RWPE2 (cell line): ENCODE measurements around the gene PTPRK.

Experiments used
- ATAC-seq: fragments of 200-7000 bp; cut with Tn5 transposase; 3 replicates; pipeline ENCODE4 v1.9.1; 2021; ENCODE audit warnings: low read depth
- DNase-seq: peaks from one replicate; pipeline ENCODE4 v3.0.0-alpha.2; 2020; ENCODE audit warnings: low spot score
- H3K27ac ChIP-seq: fragments of 450-650 bp; 2 replicates; pipeline ENCODE4 v1.5.1; 2017; ENCODE audit warnings: mild to moderate bottlenecking; ENCODE audit not compliant: poor library complexity, severe bottlenecking
- H3K27me3 ChIP-seq: fragments of 250-450 bp; sonication (Bioruptor Pico); 2 replicates; pipeline ENCODE4 v1.5.1; 2021; ENCODE audit warnings: mild to moderate bottlenecking, moderate library complexity; ENCODE audit not compliant: insufficient read depth, poor library complexity, severe bottlenecking
- H3K36me3 ChIP-seq: fragments of 250-450 bp; sonication (Bioruptor Pico); 2 replicates; pipeline ENCODE4 v1.5.1; 2020; ENCODE audit warnings: low read depth, mild to moderate bottlenecking, moderate library complexity
- H3K4me1 ChIP-seq: fragments of 250-450 bp; sonication (Bioruptor Pico); 2 replicates; pipeline ENCODE4 v1.5.1; 2021; ENCODE audit warnings: mild to moderate bottlenecking, moderate library complexity; ENCODE audit not compliant: insufficient read depth, poor library complexity, severe bottlenecking
- H3K4me3 ChIP-seq: fragments of 250-450 bp; sonication (Bioruptor Pico); 2 replicates; pipeline ENCODE4 v1.5.1; 2021; ENCODE audit warnings: mild to moderate bottlenecking, moderate library complexity; ENCODE audit not compliant: severe bottlenecking
- H3K9me3 ChIP-seq: fragments of 250-450 bp; sonication (Bioruptor Pico); 2 replicates; pipeline ENCODE4 v1.5.1; 2021; ENCODE audit warnings: mild to moderate bottlenecking, moderate library complexity; ENCODE audit not compliant: severe bottlenecking
- CTCF ChIP-seq: fragments of 450-650 bp; IDR thresholded peaks from one replicate; pipeline ENCODE4 v1.5.1; 2017; ENCODE audit warnings: mild to moderate bottlenecking, moderate library complexity; ENCODE audit not compliant: poor library complexity, severe bottlenecking

The PTPRK gene

GRCh38 chr6:128246472-128247260 lies 273.7 kb downstream of the PTPRK start:
- Histone ChIP-seq H3K27ac (no peak overlapping the region), H3K9me3 (no peaks in the 10 kb centered on the region), H3K4me3 (no peak overlapping the region), H3K36me3 (peaks cover 12% of the 10 kb centered on the region), H3K27me3 (no peaks in the 10 kb centered on the region), H3K4me1 (no peaks in the 10 kb centered on the region)
- no peak for ATAC-seq
- no peak for TF ChIP-seq CTCF
- DNase-seq = no peak

GRCh38 chr6:128244751-128245405 lies 275.5 kb downstream of the PTPRK start:
- no peak for TF ChIP-seq CTCF
- ATAC-seq = no peak

GRCh38 chr6:128242765-128243403 lies 277.5 kb downstream of the PTPRK start:
- H3K27ac ChIP-seq = no peak overlapping the region
- ATAC-seq (no peak), DNase-seq (no peak)

More at GRCh38 chr6:128244751-128245405, 275.5 kb downstream of the PTPRK start:
- Histone ChIP-seq H3K9me3 (no peaks in the 10 kb centered on the region), H3K27me3 (no peaks in the 10 kb centered on the region), H3K4me3 (no peak overlapping the region), H3K27ac (no peak overlapping the region), H3K4me1 (no peaks in the 10 kb centered on the region), H3K36me3 (peaks cover 12% of the 10 kb centered on the region)
- no peak for DNase-seq

GRCh38 chr6:128241216-128241615 lies 279.2 kb downstream of the PTPRK start:
- no peak for TF ChIP-seq CTCF
- ATAC-seq (no peak), DNase-seq (no peak)
- Histone ChIP-seq H3K27ac (no peak overlapping the region), H3K4me3 (no peak overlapping the region), H3K4me1 (no peaks in the 10 kb centered on the region), H3K27me3 (no peaks in the 10 kb centered on the region), H3K9me3 (no peaks in the 10 kb centered on the region), H3K36me3 (peaks cover 27% of the 10 kb centered on the region)

More at GRCh38 chr6:128242765-128243403, 277.5 kb downstream of the PTPRK start:
- Histone ChIP-seq H3K4me3 (no peak overlapping the region), H3K4me1 (no peaks in the 10 kb centered on the region), H3K27me3 (no peaks in the 10 kb centered on the region), H3K9me3 (no peaks in the 10 kb centered on the region), H3K36me3 (peaks cover 21% of the 10 kb centered on the region)
- TF ChIP-seq CTCF = no peak
